GM18861 (cell line): ENCODE results near the gene CISH.

ENCODE experiments used
- ATAC-seq: cut with Tn5 transposase; IDR thresholded peaks from one replicate; pipeline ENCODE4 v1.9.1; 2021; ENCODE audit not compliant: unreplicated experiment

CISH gene

DNA sequence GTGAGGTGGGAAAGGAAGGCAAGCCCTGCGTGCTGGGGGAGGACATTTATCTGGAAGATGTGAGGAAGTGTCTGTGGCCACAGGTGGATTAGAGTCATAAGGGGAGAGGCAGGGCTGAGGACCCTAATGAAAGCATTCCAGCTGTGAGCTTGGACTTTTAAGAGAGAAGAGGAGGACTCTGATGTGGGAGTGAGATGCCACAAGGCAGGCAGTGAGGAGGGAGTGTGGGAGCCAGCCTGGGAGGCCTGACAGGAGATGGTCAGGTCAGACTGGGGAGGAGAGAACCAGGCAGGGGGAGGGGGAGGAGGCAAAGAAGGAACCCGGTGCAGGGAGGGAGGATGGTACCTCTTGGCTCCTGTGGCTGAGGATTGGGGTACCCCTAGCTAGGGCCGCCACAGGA, 26.4 kb upstream of the CISH start:
- ATAC-seq, result no peak

DNA sequence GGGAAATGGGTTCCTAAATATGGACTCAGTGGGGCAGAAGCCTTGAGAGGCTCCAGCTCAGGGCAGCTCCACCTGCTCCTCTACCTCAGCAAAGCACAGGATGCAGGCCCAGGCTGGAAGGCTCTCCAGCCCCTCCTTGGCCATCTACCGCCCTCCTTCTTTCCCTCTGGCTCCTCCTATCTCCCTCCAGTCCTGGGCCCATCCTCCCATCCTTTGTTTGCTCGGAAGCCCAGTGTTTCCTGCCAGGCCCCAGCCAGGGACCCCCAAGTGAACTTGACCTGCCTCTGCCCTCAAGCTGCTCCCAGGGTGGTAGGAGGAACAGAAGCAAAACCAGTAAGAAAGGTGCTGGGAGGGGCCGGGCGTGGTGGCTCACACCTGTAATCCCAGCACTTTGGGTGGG, 25.4 kb upstream of the CISH start:
- no peak for ATAC-seq

DNA sequence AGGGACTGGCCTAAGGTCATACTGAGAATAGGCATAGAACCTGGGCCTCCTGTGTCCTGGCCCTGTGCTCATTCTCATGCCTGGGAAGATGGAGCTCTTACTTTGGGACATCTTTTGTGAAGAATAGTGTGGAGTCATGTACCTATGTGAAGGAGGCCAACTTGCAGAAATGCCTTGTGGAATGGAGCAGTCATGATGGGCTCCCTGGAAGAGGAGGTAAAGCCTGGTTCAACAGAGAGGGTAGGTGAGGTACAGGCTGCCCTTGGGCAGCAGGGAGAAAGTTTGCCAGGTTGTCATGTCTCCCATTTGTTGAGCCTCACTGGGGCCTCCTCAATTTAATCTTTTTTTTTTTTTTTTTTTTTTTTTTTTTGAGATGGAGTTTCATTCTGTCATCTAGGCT, 23.5 kb upstream of the CISH start:
- ATAC-seq, result no peak

DNA sequence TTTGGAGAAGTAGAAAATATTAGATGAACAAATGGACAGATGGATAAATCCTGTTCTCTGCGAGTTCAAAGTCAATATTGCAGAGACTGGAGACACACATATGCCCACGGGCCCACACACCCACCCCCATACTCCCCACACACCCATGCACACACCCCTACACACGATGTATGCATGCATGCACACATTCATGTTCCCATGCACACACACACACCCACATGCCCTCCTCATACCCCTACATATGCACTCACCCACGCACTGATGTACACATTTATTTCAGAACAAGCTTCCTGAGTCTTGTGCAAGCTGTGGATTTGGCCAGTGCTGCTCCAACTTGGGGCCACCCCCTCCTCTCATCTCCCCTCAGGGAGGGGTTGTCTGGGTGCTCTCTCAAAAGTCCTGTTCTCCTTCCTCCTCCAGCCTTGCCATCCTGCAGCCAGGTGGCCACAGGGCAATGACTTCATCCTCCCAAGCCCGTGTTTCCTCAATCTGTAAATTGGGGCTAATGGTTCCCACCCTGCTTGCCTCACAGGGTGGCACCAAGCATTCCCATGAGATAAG, 21.7 kb upstream of the CISH start:
- no peak for ATAC-seq

DNA sequence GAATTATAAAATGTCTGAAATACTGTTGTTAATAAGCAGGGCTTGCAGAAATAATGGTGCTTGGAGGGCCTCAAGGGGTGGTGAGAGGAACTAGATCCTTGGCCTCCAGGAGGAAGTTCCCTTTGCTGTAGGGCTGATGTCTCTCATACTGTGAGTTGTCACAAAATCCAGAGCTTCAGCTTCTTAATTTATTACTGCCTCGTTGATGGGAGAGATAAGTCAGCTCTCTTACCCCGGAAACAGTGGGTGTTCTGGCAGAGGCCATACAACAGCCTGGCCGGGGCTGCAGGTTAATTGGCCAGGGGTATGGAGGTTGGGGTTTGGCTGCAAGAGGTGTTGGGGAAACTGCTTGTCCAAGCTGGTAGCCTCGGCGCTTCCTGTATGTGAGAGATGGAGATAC, 20.9 kb upstream of the CISH start:
- no peak for ATAC-seq

DNA sequence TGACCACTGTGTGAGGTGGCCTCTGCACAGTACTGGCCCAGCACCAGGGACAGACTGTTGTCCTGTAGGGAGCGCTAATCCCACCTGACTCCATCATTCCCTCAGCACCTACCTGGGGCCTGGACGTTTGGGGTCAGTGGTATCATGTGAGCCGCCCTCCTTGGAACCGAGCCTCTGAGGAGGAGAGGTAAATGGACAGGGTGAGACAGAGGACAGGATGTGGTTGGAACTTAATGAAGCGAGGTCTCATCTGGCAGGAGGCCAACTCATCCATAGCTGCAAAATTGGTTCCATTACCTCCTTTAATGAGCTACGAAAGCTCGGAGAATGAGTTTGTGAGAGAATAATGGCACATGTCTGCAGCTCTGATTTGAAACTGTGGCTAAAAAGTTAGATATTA, 19.3 kb upstream of the CISH start:
- no peak for ATAC-seq

DNA sequence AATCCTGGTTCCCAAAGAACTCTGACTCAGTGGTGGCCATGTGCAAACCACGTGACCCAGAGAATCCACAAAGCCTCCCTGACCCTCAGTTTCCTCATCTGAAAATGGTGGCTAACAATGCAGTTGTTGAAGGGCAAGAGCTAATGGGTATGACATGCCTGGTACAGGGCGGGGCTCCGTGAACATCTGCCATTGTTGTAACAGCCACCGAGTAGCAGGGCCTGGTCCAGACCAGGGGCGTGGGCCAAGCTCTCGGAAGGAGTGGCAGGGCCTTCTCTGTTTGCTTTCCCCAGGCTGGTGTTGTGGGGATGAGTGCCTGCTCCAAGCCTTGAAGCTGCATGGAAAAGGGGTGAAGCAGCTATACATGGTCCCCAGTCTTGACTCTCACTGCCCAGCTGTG, 18.8 kb upstream of the CISH start:
- no peak for ATAC-seq

DNA sequence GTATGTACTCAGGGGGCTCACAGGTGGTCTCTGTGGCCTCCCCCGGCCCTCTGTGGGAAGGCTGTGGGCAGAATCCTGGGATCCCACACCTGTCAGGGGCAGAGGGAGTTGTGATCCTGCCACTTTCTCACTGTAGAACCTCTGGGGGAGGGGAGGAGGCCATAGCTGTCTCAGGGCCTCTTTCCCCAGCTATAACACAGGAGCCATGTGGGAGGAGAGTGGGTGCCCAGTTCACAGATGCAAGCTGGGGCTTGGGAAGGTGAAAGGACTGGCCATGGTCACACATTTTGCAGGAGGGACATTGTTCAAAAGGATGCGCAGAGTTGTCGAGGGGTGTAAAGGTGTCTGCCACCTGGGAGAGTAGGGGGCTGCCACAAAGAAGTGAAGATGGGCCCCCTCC, 17.0 kb upstream of the CISH start:
- ATAC-seq, result no peak

DNA sequence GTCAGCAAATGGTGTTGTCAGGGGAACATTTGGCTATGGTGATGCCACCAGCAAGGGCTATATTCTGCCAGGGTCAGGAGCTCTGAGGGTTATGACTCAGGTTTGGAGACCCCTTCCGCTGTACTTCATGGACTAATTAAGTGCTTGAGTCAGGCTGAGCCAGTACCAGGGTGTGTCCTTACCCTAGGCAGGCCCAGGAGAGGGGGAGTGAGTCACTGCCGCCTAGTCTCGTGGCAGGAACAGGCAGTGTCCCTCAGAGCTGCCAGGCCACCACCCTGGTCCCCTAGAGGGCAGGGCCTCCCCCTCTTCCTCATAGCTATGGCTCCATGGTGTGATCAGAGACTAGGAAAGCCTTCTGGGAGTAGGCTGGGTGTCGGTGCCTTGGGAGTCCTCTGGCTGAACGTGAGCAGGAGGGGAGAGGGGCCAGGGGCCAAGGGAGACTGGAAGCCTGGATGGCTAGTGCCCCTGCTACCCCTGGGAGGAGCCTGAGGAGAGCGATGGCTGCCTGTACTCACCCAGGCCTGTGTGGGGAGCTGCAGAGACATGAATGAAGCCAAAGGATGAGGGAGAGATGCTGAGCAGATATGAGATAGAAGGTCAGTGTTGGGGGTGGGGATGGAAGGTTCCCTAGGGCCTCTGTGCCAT, 16.0 kb upstream of the CISH start:
- ATAC-seq, result no peak

DNA sequence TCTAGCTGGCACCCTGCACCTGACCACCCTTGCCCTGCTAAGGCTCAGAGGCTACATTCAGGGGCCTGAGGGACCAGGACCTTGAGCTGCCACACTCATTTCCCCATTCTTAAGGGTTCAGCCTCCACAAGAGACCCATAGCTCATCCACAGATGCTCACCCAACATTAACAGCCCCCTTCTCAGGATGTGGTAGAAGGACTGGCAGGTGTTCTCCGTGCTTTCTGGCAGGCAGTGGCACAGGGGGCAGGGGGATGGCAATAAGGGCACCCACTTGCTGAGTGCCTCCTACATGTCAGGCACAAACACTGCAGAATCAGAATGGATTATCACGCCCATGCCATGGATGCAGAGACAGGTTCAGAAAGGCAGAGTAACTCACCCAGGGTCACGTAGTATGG, 14.8 kb upstream of the CISH start:
- ATAC-seq, result no peak

DNA sequence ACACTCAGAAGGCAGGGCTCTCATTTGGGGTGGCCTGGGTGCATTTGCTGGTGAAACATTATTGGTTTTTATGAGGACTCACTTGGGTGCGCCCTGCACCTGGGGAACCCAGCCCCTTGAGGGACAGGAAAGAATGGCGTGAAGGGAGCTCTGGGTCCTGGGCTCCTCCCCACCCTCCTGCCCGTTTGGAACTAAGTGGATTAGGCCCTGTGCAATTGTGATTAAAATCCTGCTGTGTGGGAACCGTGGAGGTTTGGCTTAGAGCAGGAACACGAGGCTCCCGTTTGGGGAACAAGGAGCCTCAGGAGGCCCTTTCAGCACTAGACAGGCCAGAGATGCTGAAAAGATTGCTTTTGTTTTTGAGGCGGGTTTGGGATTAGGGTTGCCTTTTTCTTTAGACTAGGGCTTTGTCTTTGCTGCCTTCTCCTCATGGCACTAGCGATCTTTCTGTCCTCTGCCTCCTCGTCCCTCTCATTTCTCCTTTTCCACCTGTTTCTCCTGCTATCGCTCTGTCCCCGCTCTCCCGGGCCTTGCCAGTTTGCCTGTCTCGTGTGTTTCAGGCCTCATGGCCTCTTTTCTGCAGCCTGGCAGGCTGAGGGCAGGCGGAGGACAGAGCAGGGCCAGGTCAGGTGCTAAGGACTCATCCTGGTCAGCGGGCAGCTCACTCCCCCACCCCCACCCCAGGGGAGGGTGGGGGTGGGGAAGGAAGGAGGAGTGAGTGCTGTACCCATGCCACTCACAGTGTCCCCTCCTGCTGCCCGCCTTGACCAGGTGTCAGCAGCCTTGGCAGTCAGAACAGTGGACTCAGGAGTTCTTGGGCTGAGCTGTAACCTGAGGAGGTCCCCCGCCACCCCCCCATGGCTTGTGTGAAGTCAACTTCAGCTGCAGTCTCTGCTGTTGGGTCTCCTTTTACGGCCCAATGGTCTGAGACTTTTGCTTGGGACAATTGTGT, 13.9 kb upstream of the CISH start:
- no peak for ATAC-seq

DNA sequence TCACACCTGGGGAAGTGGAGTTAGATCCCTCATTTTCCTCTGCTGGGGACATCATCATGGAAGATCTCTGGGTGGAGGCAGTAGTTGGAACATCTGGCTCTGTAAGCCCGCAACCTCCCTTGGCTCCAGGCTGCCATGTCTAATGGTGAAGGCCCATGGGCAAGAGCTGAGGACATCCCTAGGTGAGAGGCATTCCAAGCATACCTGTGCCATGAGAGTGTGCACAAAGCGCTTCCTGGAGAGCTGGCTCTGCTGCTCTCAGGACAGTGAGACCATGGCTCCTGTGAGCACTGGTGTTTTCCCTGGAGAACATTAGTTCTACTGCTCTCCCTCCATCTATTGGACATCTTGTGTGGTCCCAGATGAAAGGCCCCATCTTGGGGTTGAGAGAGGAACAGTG, 13.1 kb upstream of the CISH start:
- ATAC-seq, result no peak

DNA sequence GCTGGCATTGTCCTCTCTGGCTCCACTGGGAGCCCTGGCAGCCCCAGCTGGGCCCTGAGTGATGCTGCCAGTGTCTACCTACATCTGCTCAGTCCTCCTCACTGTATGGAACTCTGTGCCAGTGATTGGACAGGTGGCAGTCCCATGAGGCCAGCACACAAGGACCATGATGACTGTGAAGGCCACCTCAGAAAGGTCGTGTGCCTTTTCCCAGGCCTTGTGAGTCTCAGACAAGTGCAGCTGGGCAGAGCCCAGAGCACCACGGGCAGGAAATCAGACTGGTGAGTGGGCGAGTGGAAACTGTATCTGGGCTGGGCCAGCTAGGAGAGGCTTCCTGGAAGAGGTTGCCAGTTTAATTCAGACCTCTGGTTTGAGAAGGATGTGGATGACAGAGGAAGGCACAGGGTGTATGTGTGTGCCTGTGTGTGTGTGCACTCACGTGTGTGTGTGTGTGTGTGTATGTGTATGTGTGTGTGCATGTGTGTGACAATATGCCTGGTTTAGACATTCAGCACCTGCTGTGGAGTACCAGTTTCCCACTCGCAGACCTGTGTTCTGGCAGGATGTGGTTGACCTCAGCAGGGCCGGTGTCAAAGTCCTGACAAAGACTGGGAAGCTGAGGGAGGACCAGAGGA, 12.4 kb upstream of the CISH start:
- ATAC-seq, result no peak

DNA sequence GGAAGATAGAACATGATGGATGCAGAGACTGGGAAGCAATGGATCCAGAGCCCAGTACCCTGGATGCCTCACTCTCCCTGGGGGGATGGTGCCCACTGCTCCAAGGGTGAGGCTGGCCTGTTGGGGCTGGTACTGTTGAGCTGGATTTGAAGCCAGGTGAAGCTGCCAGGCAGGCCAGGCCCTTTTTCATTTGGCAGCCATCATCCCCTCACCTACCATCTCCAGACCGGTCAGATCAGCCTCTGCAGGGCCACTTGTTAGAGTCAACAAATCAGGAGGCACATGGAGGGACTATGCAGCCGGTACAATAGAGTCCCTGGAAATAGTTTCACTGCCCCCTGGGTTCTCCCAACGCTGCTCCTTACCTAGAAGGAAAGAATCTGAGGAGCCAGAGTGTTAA, 11.3 kb upstream of the CISH start:
- no peak for ATAC-seq

DNA sequence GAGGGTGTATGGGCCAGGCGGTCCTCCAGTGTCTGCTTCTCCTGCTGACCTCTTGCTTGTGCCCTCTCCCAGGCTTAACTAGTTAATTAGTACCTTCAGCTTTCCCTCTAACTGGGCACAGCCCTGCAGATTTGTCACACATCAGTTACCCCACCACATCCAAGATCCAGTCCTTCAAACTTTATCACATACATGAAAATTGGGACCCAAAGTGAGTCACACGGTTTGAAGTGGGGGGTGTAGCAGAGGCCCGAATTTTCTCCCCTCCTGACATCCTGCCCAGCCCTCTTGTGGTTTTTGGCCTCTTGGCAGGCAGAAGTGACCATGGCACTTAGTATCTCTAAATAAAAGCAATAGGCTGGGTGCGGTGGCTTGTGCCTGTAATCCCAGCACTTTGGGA, 9.2 kb upstream of the CISH start:
- ATAC-seq, result no peak

DNA sequence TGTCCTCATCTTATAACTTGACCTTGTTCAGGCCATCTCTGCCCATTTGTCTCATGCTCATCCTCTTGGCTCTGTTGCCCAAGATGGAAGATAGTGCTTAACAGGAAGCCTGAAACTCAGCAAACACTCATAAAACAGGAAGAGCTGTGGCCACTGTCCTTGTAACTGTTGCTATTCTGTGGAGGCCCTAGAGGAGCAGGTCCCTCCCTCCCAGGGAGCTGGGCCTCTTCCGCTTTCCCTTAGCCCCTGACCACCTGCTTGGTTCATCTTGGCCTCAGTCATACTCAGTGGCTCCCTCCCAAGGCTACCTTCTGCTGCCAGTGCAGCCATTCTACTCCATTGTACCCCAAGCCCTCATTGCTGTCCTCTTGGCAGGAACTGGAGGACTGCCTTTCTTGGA, 8.8 kb upstream of the CISH start:
- ATAC-seq, result no peak

DNA sequence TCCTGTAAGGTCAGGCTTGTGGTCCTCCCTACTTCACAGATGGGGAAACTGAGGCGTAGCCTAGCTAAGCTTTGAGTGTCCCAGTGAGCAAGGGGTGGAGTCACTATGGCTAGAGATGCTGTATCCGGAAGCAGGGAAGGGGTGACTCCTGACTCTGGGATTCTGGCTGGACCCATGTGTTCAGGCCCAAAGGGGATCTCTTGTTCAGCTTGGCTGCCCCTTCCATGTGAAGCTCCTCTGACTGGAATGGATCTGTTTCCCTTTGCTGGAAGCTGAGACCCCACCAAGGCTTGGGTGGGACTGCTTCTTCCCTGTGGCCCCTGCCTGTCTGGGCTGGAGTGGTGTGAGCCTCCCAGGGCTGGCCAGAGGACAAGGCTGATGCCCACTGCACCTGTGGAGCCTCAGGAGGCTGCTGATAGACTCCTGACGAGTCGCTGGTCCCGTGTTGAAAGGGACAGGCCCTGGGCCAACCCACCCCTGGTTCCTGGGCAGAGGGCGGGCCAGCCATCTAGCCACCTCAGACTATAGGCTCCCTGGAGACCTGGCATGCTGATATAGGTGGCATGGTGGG, 6.4 kb upstream of the CISH start:
- no peak for ATAC-seq

DNA sequence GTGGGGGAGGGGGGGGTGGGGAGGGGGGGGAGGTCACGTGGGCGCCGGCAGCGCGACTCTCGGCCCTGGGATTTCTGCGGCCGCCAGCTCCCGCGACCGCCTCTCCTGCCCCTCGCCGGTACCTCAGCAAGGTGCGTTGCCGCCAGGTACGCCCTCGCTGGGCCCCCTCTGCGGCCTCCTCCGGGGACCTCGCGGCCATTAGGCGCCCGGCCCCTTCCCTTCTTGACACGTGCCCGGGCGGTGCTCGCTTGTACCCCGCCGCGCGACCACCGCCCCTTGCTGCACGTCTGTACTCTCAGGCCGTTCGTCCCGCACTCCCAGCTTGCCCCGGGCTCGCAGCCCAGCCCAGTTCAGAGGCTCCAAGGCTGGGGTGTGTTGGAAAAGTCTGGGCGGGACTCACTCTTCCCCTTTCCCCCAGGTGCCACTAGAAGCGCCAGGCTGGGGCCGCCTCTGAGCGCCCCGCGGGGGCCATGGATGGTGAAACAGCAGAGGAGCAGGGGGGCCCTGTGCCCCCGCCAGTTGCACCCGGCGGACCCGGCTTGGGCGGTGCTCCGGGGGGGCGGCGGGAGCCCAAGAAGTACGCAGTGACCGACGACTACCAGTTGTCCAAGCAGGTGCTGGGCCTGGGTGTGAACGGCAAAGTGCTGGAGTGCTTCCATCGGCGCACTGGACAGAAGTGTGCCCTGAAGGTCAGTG, 5.7 kb upstream of the CISH start, which contains the start of gene MAPKAPK3:
TSS of gene MAPKAPK3 (plus strand) at position 56 of the 696 bp plus-strand sequence. CDS start at position 471, 415 bp downstream.
- ATAC-seq, result peak; percentile 14

DNA sequence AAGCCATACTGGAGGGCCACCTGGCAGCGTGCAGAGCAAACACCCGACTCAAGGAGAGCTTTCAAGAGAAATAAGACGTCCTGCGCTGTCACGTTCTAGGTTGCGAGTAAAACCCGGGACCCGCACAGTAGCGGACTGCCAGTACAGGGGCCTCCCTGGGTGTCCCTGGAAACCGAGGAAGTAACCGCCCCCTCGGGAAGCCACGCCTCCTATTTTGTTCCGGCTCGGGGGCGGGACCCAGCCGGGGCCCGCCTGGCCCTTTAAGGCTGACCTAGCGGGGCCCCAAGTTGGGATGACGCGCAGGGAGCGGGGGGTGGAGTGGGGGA, 5.2 kb upstream of the CISH start:
- peak; percentile 50 for ATAC-seq

DNA sequence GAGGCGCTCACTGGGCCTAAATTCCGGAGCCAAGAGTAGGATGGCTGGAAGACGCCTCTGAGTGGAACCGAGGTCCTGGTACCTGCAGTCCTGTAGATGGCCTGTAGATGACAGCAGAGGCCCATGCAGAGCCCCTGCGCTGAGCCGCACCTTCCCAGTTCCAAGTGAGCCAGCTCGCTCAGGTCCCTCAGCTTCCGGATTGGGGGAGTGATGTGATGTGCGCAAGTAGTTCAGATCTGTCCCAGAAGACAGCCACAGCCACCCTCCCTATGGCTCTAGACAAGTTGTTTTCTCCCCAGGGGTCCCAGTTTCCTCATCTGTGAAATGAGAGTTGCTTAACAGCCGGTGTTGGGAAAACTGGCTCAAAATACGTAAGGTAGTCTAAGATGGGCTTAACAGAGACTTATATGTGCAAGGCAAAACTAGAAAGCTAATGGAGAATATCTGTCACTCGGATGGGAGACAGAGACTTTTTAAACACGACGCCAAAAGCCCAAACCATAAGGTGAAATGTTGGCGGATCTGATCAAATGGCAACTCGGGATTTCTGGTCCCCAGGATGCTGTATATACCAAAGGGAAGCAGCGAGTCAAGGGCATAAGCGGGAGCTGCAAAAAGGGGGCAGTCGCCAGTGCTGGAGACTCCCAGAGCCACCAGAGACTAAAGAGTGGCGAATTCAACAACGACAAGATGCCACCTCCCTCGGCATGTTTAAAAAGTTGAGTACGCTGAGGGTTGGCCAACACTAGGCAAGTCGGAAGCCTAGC, 4.6 kb upstream of the CISH start:
- ATAC-seq, result peak; percentile 28
